K562 (cell line): Measurements from ENCODE around the gene SAXO2.
"Not testable (repeated sequence)": the region's sequence is repeated elsewhere in the genome, so short reads cannot be mapped to it uniquely, and the experiment has no call there.

Experiments
- BMI1 ChIP-seq: fragments of 150-350 bp; IDR thresholded peaks from 2 replicates; pipeline ENCODE4 v1.6.1; 2014; ENCODE audit warnings: low read length
- CTCF ChIP-seq, 3 experiments: IDR thresholded peaks in 2 of 3; conservative IDR thresholded peaks in 1 of 3; 2 replicates each; pipeline ENCODE4 v1.5.1; 2011 to 2012; ENCODE audit warnings: low read length in 3 of 3, mild to moderate bottlenecking in 3 of 3, control low read depth in 2 of 3, improper control_type of control experiment in 1 of 3, inconsistent platforms in 1 of 3, low read depth in 1 of 3, mixed read lengths in 1 of 3, moderate library complexity in 1 of 3; ENCODE audit not compliant: insufficient read depth in 2 of 3
- GABPB1 ChIP-seq: sonication (generic); formaldehyde crosslinking; IDR thresholded peaks from 2 replicates; pipeline ENCODE4 v1.8.0; 2022; ENCODE audit warnings: mild to moderate bottlenecking, missing genetic modification reagents
- ZFX ChIP-seq: sonication (generic); formaldehyde crosslinking; IDR thresholded peaks from 2 replicates; pipeline ENCODE4 v1.8.0; 2022; ENCODE audit warnings: mild to moderate bottlenecking, missing genetic modification reagents, moderate library complexity

GRCh38 chr15:82333603-82334553 lies 71.3 kb downstream of the SAXO2 start:
- TF ChIP-seq ZFX (CRISPR knock-in tag); BMI1; CTCF (IDR thresholded peaks at IDR 0.05 in 2 of 3, conservative IDR thresholded peaks at IDR 0.05 in 1 of 3; ENCODE audit: insufficient read depth in 2 of 3, low read depth in 1 of 3, low read length in 3 of 3); GABPB1 (CRISPR knock-in tag): not testable (repeated sequence)
